Activated T-cell treated with anti-CD3 and anti-CD28 coated beads, Interleukin-2, amount 50 U/mL, for 24 hours (primary cell): ENCODE results near the gene IGSF11.
"Not testable (repeated sequence)": the region's sequence is repeated elsewhere in the genome, so short reads cannot be mapped to it uniquely, and the experiment has no call there.

ENCODE experiments used
- DNase-seq: peaks from one replicate; pipeline ENCODE4 v3.0.0-alpha.2; 2020
- H3K27ac Mint-ChIP-seq: 2 replicates; pipeline ENCODE4 v1.8.0; 2020; ENCODE audit warnings: mild to moderate bottlenecking, mixed read lengths
- H3K27me3 Mint-ChIP-seq: 2 replicates; pipeline ENCODE4 v1.8.0; 2020; ENCODE audit warnings: mixed read lengths
- H3K36me3 Mint-ChIP-seq: 2 replicates; pipeline ENCODE4 v1.8.0; 2020; ENCODE audit warnings: low read depth, mixed read lengths
- H3K4me1 Mint-ChIP-seq: 2 replicates; pipeline ENCODE4 v1.8.0; 2020; ENCODE audit warnings: low read depth, mixed read lengths
- H3K4me3 Mint-ChIP-seq: 2 replicates; pipeline ENCODE4 v1.8.0; 2020; ENCODE audit warnings: mild to moderate bottlenecking, moderate library complexity, mixed read lengths
- H3K9me3 Mint-ChIP-seq: 2 replicates; pipeline ENCODE4 v1.8.0; 2020; ENCODE audit warnings: mixed read lengths

IGSF11 gene

GRCh38 chr3:119034256-119035013 is at the start of gene IGSF11:
Gene IGSF11, minus strand, starts transcription at chr3:119034846. Its CDS starts 264 bp downstream, at chr3:119034582.
- peaks cover 11% of the 10 kb centered on the region for H3K4me1 Mint-ChIP-seq
- DNase-seq = peak; percentile 81
- H3K36me3 Mint-ChIP-seq = no peaks in the 10 kb centered on the region
- H3K9me3 Mint-ChIP-seq = no peaks in the 10 kb centered on the region
- peak within 1 kb of the TSS; percentile 84 for H3K4me3 Mint-ChIP-seq
- peaks cover 54% of the 10 kb centered on the region for H3K27me3 Mint-ChIP-seq
- H3K27ac Mint-ChIP-seq = no peak within 1 kb of the TSS

DNA sequence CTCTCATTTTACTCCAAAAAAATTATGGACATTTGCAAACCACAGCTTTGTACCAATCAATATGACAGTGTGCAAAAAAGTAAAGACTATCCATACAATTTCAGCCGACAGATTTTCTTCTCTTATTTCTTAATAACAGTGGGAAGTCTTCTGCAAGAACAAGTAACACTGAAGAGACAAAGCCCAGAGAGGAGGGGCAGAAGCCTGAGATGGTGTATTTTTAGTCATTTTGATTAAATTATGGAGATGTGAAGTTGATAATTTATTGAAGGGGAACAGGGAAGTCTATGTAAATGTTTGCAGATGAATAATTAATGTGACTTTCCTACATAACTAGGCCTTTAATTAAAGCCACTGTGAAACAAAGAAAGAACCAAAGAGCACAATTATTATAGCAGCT is 45.7 kb upstream of the IGSF11 start:
- H3K4me1 Mint-ChIP-seq = no peaks in the 10 kb centered on the region
- no peak overlapping the region for H3K4me3 Mint-ChIP-seq
- H3K27ac Mint-ChIP-seq = no peak overlapping the region
- peaks cover 9% of the 10 kb centered on the region for H3K27me3 Mint-ChIP-seq
- peaks cover 2% of the 10 kb centered on the region for H3K9me3 Mint-ChIP-seq
- DNase-seq = no peak
- H3K36me3 Mint-ChIP-seq = no peaks in the 10 kb centered on the region

DNA sequence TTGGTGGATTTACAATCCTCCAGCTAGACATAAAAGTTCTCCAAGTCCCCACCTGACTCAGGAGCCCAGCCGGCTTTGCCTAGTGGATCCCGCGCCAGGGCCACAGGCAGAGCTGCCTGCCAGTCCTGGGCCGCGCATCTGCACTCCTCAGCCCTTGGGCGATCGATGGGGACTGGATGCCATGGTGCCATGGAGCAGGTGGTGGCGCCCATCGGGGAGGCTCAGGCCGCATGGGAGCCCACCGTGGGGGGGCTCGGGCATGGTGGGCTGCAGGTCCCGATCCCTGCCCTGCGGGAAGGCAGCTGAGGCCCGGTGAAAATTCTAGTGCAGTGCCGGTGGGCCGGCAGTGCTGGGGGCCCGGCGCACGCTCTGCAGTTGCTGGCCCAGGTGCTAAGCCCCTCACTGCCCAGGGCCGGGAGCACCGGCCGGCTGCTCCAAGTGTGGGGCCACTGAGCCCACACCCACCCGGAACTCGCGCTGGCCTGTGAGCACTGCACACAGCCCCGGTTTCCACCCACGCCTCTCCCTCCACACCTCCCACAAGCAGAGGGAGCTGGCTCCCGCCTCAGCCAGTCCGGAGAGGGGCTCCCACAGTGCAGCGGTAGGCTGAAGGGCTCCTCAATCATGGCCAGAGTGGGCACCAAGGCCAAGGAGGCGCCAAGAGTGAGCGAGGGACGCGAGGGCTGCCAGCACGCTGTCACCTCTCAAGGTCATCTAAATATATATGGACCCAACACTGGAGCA is 38.8 kb upstream of the IGSF11 start:
- Mint-ChIP-seq H3K4me1 (no peaks in the 10 kb centered on the region), H3K27me3 (peaks cover 15% of the 10 kb centered on the region), H3K36me3 (no peaks in the 10 kb centered on the region), H3K4me3 (no peak overlapping the region), H3K27ac (no peak overlapping the region), H3K9me3 (peaks cover 2% of the 10 kb centered on the region)
- DNase-seq = no peak

- DNase-seq, H3K27ac Mint-ChIP-seq, H3K9me3 Mint-ChIP-seq, H3K4me3 Mint-ChIP-seq, H3K36me3 Mint-ChIP-seq, H3K4me1 Mint-ChIP-seq: not testable (repeated sequence)
- H3K27me3 Mint-ChIP-seq = peaks cover 20% of the 10 kb centered on the region
Observed at GRCh38 chr3:119072451-119072850, 37.8 kb upstream of the IGSF11 start.

GRCh38 chr3:119069725-119070124 is 35.1 kb upstream of the IGSF11 start:
- Mint-ChIP-seq H3K9me3 (no peaks in the 10 kb centered on the region), H3K4me1 (no peaks in the 10 kb centered on the region), H3K27ac (no peak overlapping the region), H3K36me3 (no peaks in the 10 kb centered on the region), H3K27me3 (peaks cover 14% of the 10 kb centered on the region), H3K4me3 (no peak overlapping the region)
- no peak for DNase-seq

DNA sequence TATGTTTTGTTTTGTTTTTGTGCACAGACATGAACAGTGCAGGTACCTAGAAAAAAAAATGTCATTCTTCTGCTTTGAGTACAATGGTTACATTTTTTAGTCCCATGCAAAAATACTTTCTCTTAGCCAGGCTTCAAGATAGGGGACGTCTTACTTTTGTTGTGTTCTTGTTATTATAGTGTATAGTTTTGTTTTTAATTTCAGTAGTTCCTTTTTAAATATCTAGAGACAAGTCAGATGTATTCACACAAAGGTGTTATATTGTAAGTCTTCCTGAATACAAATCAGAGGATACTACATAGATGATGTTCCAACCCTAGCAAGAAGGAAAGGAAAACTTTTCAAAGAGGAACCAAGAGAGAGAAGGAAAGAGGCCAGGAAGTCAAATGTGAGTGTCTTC is 28.8 kb upstream of the IGSF11 start:
- H3K9me3 Mint-ChIP-seq = no peaks in the 10 kb centered on the region
- H3K4me3 Mint-ChIP-seq = no peak overlapping the region
- no peaks in the 10 kb centered on the region for H3K4me1 Mint-ChIP-seq
- H3K27ac Mint-ChIP-seq = no peak overlapping the region
- peaks cover 5% of the 10 kb centered on the region for H3K27me3 Mint-ChIP-seq
- no peaks in the 10 kb centered on the region for H3K36me3 Mint-ChIP-seq
- no peak for DNase-seq

- Mint-ChIP-seq H3K4me3 (no peak overlapping the region), H3K27ac (no peak overlapping the region), H3K27me3 (peaks cover 4% of the 10 kb centered on the region), H3K36me3 (no peaks in the 10 kb centered on the region), H3K4me1 (no peaks in the 10 kb centered on the region), H3K9me3 (no peaks in the 10 kb centered on the region)
- no peak for DNase-seq
Observed at GRCh38 chr3:119062892-119063291, 28.2 kb upstream of the IGSF11 start.

DNA sequence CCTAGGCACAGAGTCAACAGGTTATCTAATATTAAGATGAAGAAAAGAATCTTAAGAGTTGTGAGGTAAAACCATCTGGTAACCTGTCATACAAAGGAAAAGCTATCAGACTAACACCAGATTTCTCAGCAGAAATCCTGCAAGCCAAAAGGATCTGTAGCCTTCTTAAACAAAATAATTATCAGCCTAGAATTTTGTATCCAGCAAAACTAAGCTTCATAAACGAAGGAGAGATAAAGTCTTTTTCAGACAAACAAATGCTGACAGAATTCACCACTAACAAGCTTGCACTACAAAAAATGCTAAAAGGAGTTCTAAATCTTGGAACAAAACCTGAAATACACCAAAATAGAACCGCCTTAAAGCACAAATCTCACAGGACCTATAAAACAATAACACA is 9.9 kb upstream of the IGSF11 start:
- DNase-seq = no peak
- Mint-ChIP-seq H3K27me3 (peaks cover 48% of the 10 kb centered on the region), H3K36me3 (no peaks in the 10 kb centered on the region), H3K4me3 (no peak overlapping the region), H3K4me1 (peaks cover 3% of the 10 kb centered on the region), H3K9me3 (peaks cover 13% of the 10 kb centered on the region), H3K27ac (no peak overlapping the region)

GRCh38 chr3:119042162-119042561 is 7.5 kb upstream of the IGSF11 start:
- Mint-ChIP-seq H3K9me3 (peaks cover 13% of the 10 kb centered on the region), H3K36me3 (no peaks in the 10 kb centered on the region), H3K27ac (no peak overlapping the region), H3K4me1 (peaks cover 3% of the 10 kb centered on the region), H3K27me3 (peaks cover 63% of the 10 kb centered on the region), H3K4me3 (no peak overlapping the region)
- DNase-seq = no peak

DNA sequence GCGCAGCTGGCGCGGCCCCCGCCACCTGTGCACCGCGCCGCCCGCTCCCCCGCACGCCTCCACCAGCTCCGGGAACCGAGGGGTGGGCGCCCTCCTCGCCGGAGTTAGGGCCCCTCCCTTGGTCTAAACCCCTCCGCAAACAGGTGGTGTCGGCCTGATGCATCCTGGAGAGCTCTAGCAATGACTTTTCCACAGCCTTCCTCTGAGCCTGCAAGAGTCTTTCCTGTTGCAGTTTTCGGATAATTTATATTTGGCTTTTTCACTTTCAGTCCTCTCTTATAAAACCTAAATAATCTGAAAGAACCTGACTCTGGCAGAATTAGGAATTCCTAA is 334 bp upstream of the IGSF11 start:
- Mint-ChIP-seq H3K27me3 (peaks cover 59% of the 10 kb centered on the region), H3K4me1 (peaks cover 11% of the 10 kb centered on the region), H3K27ac (no peak overlapping the region), H3K36me3 (no peaks in the 10 kb centered on the region), H3K9me3 (no peaks in the 10 kb centered on the region), H3K4me3 (peak overlapping the region; percentile 66)
- DNase-seq = no peak

DNA sequence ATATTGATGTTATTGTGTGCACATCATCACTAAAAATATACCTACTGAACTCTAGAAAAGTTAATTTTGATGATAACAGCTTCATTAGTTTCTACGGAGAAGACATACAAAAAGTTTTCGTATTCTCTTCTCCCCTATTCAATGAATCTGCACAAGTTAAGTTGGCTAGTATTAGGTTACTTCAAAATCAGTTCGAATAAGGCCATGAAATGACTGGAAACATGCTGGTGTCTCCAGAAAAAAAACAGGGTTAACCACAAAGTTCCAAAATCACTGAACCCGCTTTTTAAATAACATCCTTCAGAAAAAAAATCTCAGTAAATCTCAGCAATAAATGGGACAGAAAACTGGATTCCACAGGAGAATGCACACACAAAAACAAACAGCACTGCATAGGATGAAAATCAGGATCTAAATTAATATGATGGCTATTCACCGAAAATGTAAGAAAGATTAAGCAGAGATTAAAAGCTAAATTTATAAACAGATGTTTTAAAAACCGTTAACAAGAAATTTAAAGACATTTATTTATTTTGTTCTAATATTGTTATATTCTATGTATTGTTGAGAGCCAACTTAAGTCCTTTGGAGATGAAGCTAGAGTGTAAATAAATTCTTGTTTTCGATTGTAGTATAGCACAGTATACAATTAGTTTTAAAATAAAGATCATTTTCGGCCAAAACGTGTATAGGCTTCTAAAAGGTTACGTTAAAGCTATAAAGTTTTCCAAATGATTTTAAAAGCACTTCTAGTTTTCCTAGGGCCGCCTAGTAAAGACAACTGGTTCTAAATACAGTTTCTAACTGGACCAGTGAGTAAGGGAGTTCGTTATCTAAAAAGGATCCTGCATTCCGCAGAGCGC is 1.0 kb downstream of the IGSF11 start:
- DNase-seq = no peak
- H3K27ac Mint-ChIP-seq = no peak overlapping the region
- peaks cover 48% of the 10 kb centered on the region for H3K27me3 Mint-ChIP-seq
- peak overlapping the region; percentile 84 for H3K4me3 Mint-ChIP-seq
- no peaks in the 10 kb centered on the region for H3K36me3 Mint-ChIP-seq
- H3K4me1 Mint-ChIP-seq = peaks cover 11% of the 10 kb centered on the region
- no peaks in the 10 kb centered on the region for H3K9me3 Mint-ChIP-seq

DNA sequence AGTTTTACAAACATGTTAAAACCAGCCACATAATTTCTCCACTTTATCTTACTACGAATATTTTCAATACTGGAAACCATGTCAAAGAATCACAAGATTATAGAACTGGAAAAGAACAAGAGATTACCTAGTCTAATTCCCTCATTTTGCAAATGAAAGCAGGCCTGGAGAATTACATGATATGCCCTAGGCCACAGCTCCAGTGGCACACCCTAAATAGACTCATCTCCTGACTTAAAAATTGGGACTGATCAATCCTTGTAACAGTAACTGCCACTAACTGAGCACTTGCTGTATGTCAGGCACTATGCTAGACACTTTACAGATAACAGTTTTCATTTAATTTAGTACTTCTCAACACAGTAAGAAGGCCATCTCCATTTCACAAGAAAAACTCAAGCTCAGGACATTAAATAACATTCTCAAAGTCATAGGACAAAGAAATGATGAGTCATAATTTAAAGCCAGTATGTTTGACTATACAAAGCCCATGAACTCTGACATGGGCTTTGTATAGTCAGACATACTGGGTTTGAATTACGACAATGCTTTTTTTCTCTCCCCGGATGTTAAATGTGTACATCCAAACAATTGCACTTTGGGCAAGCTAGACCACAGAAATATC is 9.4 kb downstream of the IGSF11 start:
- H3K36me3 Mint-ChIP-seq = no peaks in the 10 kb centered on the region
- H3K27ac Mint-ChIP-seq = no peak overlapping the region
- H3K27me3 Mint-ChIP-seq = no peaks in the 10 kb centered on the region
- peaks cover under 1% of the 10 kb centered on the region for H3K4me1 Mint-ChIP-seq
- H3K4me3 Mint-ChIP-seq = no peak overlapping the region
- no peak for DNase-seq
- no peaks in the 10 kb centered on the region for H3K9me3 Mint-ChIP-seq

DNA sequence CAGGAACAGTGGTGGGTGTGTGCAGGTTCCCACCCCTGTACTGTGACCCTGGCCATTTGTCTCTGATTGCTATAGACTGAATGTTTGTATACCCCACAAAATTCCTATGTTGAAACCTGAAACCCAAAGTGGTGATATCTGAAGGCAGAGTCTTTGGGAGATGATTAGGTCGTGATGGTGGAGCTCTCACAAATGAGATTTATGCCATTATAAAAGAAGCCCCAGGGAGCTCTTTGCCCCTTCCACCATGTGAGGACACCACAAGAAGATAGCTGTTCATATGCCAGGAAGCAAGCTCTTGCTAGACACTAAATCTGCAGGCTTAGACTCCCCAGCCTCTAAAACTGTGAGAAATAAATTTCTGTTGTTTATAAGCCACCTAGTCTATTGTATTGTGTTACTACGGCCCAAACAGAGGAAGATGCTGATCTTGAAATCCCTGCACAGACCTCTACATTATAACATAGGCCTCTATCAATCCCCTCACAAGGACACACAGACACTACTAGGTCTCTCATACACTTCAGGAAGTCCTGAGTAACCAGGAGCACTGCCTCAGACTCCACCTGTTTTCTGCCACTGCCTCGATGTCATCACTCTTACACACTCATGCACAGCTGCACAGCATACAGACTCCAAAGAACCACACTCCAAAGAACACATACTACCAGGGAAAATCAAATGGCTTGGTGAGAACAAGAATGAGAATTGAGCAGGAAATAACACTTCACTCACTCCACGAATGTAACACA is 14.7 kb downstream of the IGSF11 start:
- H3K27me3 Mint-ChIP-seq = no peaks in the 10 kb centered on the region
- no peak overlapping the region for H3K27ac Mint-ChIP-seq
- H3K9me3 Mint-ChIP-seq = no peaks in the 10 kb centered on the region
- no peaks in the 10 kb centered on the region for H3K36me3 Mint-ChIP-seq
- H3K4me1 Mint-ChIP-seq = peaks cover 2% of the 10 kb centered on the region
- H3K4me3 Mint-ChIP-seq = no peak overlapping the region
- no peak for DNase-seq
